ENCODE results near the gene AGR3. TPM values are rescaled to one million over a fixed set of nuclear protein-coding genes. Genes with fewer than 3 reads are reported as not detected.

The AGR3 gene
- total and polyA plus RNA-seq, 2 experiments from 2014 or later = 51.0 to 74.3 TPM

DNA sequence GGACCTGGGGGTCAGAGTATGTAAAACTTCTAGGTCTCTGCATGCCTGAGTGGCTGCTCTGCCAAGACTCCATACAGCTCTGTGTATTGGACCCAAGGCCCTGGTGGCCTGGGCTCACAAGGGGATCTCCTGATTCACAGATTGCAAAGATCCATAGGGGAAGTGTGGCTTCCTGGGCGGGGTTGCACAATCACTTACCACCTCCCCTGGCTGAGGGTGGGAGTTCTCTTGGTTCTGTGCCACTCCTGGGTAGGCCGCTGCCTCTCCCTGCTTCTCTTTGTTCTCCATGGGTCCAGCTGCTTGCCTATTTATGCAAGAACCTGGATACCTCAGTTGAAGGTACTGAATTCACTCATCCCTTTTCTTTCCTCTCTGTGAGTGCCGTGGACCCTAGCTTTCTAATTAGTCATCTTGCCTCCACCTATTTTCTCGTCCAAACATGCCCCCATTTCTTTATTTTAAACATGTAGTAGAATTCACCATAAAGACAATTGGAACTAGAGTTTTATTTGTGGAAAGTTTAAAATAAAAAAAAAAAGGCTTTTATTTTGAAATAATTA is 18.5 kb upstream of the AGR3 start:
- H2AFZ ChIP-seq = no peak overlapping the region
- H3K9me2 ChIP-seq (replicated peaks; ENCODE audit: insufficient read depth) = no peaks in the 10 kb centered on the region
- no peak for TF ChIP-seq EZH2 (IDR thresholded peaks at IDR 0.05; ENCODE audit: borderline replicate concordance)
- TF ChIP-seq EZH2phosphoT487 (IDR thresholded peaks at IDR 0.05; ENCODE audit: low read depth, severe bottlenecking, unreplicated experiment) = no peak
- TF ChIP-seq, protein P1, sequence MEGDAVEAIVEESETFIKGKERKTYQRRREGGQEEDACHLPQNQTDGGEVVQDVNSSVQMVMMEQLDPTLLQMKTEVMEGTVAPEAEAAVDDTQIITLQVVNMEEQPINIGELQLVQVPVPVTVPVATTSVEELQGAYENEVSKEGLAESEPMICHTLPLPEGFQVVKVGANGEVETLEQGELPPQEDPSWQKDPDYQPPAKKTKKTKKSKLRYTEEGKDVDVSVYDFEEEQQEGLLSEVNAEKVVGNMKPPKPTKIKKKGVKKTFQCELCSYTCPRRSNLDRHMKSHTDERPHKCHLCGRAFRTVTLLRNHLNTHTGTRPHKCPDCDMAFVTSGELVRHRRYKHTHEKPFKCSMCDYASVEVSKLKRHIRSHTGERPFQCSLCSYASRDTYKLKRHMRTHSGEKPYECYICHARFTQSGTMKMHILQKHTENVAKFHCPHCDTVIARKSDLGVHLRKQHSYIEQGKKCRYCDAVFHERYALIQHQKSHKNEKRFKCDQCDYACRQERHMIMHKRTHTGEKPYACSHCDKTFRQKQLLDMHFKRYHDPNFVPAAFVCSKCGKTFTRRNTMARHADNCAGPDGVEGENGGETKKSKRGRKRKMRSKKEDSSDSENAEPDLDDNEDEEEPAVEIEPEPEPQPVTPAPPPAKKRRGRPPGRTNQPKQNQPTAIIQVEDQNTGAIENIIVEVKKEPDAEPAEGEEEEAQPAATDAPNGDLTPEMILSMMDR (IDR thresholded peaks at IDR 0.05; ENCODE audit: poor library complexity) = no peak
- H3K27ac ChIP-seq = no peak overlapping the region
- no peaks in the 10 kb centered on the region for H3K79me2 ChIP-seq
- WGBS (ENCODE audit: low lambda C conversion rate, missing lambda C conversion rate) = 97% methylated on average over 4 of the region's 4 CpGs
- no peaks in the 10 kb centered on the region for H3K36me3 ChIP-seq (replicated peaks; ENCODE audit: insufficient read depth, low read depth)
- H4K20me1 ChIP-seq (ENCODE audit: insufficient read depth, poor library complexity, severe bottlenecking) = no peaks in the 10 kb centered on the region
- no peaks in the 10 kb centered on the region for H3K27me3 ChIP-seq
- peaks cover 11% of the 10 kb centered on the region for H3K4me1 ChIP-seq (ENCODE audit: insufficient read depth)
- H3K4me3 ChIP-seq = no peak overlapping the region
- no peaks in the 10 kb centered on the region for H3K9me3 ChIP-seq (ENCODE audit: low read depth)
- no peak overlapping the region for H3K4me2 ChIP-seq
- DNase-seq (ENCODE audit: low spot score) = no peak

DNA sequence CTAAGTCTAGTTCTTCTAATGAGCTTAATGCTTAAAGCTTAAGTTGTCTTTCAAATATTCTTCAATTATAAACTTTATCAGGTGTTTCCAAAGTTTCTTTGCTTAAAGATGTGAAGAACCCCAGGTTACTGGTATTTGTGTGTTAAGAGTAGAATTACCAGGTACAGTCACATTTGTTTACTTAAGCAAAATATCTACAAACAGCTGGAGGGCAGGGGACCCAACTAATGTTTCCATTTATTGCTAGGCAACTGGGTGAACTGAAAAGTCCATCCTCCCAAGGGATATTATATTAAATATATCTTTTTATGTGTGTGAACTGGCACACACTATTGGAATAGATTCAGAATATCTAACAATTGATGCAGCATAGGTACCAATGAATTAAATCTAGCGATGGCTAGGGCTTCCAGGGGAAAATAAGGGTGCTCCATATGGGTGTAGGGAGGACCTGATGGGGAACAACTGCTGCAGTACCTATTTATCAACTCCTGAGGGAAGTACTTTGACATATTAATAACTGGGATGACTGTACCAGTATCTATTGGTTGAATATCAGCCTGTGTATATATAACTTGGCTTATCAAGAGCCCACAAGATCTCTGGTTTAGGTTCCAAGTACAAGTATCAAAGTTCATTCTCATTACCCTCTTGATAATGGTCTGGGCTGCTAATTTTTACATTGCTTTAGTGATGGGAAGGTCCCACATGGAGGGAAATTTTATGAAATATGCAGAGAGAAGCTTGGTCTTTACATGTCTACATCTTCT is 10.3 kb upstream of the AGR3 start:
- Histone ChIP-seq H4K20me1 (ENCODE audit: insufficient read depth, poor library complexity, severe bottlenecking) (no peaks in the 10 kb centered on the region), H3K79me2 (no peaks in the 10 kb centered on the region), H2AFZ (peak overlapping the region; percentile 1), H3K9me2 (replicated peaks; ENCODE audit: insufficient read depth) (no peaks in the 10 kb centered on the region), H3K9me3 (ENCODE audit: low read depth) (no peaks in the 10 kb centered on the region), H3K36me3 (replicated peaks; ENCODE audit: insufficient read depth, low read depth) (no peaks in the 10 kb centered on the region), H3K4me3 (no peak overlapping the region), H3K27ac (peak overlapping the region; percentile 56), H3K4me1 (ENCODE audit: insufficient read depth) (peaks cover 11% of the 10 kb centered on the region), H3K27me3 (no peaks in the 10 kb centered on the region), H3K4me2 (peak overlapping the region; percentile 54)
- WGBS (ENCODE audit: low lambda C conversion rate, missing lambda C conversion rate) = 89% methylated on average over 1 of the region's 1 CpG
- TF ChIP-seq, protein P1 (IDR thresholded peaks at IDR 0.05; ENCODE audit: poor library complexity) = no peak
- no peak for TF ChIP-seq EZH2 (IDR thresholded peaks at IDR 0.05; ENCODE audit: borderline replicate concordance)
- TF ChIP-seq EZH2phosphoT487 (IDR thresholded peaks at IDR 0.05; ENCODE audit: low read depth, severe bottlenecking, unreplicated experiment) = no peak
- DNase-seq (ENCODE audit: low spot score) = no peak

DNA sequence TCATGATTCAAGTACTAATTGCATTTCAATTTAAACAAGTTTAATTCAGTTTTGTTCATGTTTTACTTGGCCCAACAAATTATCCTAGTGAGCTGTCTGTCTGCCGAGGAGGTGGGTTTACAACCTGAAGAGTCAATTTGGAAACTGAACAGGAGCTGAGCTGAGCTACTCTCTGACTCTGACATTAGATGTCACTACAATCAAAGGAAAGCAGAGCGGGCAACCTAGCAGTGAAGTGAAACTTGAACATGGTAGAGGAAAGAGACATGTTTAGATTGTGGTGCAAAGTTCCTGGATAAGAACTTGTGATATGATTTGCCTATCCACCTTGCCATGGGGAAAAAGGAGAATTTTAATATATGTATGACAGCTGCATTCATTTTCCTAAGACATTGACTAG is 9.6 kb upstream of the AGR3 start:
- TF ChIP-seq EZH2phosphoT487 (IDR thresholded peaks at IDR 0.05; ENCODE audit: low read depth, severe bottlenecking, unreplicated experiment) (no peak), EZH2 (IDR thresholded peaks at IDR 0.05; ENCODE audit: borderline replicate concordance) (no peak)
- TF ChIP-seq, protein P1 (IDR thresholded peaks at IDR 0.05; ENCODE audit: poor library complexity) = peak; percentile 79
- peak overlapping the region; percentile 56 for H3K27ac ChIP-seq
- H3K4me2 ChIP-seq = peak overlapping the region; percentile 54
- H3K79me2 ChIP-seq = no peaks in the 10 kb centered on the region
- WGBS (ENCODE audit: low lambda C conversion rate, missing lambda C conversion rate) = 25% methylated on average over 2 of the region's 2 CpGs
- H3K9me2 ChIP-seq (replicated peaks; ENCODE audit: insufficient read depth) = no peaks in the 10 kb centered on the region
- H3K4me1 ChIP-seq (ENCODE audit: insufficient read depth) = peaks cover 11% of the 10 kb centered on the region
- peak; percentile 83 for DNase-seq (ENCODE audit: low spot score)
- no peaks in the 10 kb centered on the region for H3K9me3 ChIP-seq (ENCODE audit: low read depth)
- H3K4me3 ChIP-seq = no peak overlapping the region
- peak overlapping the region; percentile 1 for H2AFZ ChIP-seq
- H3K36me3 ChIP-seq (replicated peaks; ENCODE audit: insufficient read depth, low read depth) = no peaks in the 10 kb centered on the region
- H3K27me3 ChIP-seq = no peaks in the 10 kb centered on the region
- no peaks in the 10 kb centered on the region for H4K20me1 ChIP-seq (ENCODE audit: insufficient read depth, poor library complexity, severe bottlenecking)
